ENCODE measurements around the gene LRRC25. TPM values are rescaled to one million over a fixed set of nuclear protein-coding genes. Genes with fewer than 3 reads are reported as not detected.
"Not testable (repeated sequence)": the region's sequence is repeated elsewhere in the genome, so short reads cannot be mapped to it uniquely, and the experiment has no call there.

LRRC25 gene
- polyA plus RNA-seq, 3 donors, result 0.87 to 1.2 (median 0.98) TPM

DNA sequence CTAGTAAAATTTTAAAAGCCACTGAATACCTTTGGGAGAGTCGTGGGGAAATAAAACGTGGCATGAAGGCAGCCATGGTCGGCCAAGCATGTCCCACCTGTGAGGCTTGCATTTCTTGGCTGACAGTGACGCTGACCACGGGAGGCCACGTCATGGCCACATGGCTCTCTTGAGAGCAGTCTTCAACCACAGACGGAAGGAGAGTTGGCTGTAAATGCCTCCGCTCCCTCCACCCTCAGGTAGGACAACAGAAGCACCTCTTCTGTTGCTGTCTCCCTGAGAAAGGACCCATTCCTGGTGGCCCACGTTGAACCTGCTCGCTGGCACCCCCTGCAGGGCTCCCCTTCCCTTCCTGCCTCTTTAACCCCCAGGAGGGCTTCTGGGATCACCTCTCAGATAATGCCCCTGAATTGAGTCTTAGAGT, 10.6 kb upstream of the LRRC25 start:
- DNase-seq, result no peak

DNA sequence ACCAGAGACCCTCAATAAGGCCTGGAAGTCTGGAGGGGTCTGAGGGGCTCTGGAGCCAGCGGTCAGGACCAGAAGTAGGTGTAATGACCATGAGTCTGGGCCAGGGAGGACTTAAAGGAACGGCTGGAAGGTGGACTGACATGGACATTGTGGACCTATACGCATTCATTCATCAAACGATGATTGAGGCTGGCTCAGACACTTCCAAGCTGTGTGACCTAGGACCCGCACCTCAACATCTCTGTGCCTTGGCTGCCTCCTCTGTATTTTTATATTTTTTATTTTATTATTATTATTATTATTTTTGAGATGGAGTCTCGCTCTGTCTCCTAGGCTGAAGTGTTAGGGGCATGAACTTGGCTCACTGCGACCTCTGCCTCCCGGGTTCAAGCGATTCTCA, 9.3 kb upstream of the LRRC25 start:
- no peak for DNase-seq

DNA sequence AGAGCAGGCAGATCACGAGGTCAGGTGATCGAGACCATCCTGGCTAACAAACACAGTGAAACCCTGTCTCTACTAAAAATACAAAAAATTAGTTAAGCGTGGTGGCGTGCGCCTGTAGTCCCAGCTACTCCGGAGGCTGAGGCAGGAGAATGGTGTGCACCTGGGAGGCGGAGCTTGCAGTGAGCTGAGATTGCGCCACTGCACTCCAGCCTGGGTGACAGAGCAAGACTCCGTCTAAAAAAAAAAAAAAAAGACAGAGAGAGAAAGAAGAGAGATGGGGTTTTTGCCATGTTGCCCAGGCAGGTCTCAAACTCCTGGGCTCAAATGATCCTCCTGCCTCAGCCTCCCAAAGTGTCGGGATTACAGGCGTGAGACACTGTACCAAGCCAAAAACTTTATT, 8.3 kb upstream of the LRRC25 start:
- DNase-seq, result not testable (repeated sequence)

DNA sequence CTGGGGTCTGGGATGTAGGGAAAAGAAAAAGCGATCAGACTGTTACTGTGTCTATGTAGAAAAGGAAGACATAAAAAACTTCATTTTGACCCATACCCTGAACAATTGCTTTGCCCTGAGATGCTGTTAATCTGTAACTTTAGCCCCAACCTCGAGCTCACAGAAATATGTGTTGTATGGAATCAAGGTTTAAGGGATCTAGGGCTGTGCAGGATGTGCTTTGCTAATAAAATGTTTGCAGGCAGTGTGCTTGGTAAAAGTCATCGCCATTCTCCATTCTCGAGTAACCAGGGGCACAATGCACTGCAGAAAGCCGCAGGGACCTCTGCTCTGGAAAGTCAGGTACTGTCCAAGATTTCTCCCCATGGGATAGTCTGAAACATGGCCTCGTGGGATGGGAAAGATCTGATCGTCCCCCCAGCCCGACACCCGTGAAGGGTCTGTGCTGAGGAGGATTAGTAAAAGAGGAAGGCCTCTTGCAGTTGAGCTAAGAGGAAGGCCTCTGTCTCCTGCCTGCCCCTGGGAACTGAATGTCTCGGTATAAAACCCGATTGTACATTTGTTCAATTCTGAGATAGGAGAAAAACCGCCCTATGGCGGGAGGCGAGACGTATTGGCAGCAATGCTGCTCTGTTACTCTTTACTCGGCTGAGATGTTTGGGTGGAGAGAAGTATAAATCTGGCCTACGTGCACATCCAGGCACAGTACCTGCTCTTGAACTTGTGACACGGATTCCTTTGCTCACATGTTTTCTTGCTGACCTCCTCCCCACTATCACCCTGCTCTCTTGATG, 5.2 kb upstream of the LRRC25 start:
- DNase-seq, result not testable (repeated sequence)

DNA sequence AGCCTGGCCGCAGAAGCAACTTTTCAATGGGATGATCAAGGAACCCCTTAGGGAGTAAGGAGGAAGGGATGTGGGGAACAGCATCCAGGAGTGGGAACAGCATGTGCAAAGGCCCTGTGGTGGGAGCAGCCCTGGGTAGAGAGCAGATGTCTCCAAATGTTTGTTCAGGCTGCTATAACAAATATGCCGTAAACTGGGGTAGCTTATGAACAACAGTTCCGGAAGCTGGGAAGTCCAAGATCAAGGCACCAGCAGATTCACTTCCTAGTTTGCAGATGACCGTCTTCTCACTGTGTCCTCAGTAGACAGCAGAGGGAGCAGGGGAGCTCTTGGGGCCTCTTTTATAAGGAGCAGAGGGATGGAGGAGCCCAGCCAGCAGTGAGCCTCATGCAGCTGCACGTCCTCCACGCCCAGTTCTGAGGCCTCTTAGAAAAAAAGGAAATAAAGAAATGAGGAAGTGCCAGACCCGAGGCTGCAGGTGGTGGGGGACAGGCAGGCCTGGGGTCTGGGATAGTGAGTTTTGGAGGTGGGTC, 4.2 kb upstream of the LRRC25 start:
- no peak for DNase-seq

DNA sequence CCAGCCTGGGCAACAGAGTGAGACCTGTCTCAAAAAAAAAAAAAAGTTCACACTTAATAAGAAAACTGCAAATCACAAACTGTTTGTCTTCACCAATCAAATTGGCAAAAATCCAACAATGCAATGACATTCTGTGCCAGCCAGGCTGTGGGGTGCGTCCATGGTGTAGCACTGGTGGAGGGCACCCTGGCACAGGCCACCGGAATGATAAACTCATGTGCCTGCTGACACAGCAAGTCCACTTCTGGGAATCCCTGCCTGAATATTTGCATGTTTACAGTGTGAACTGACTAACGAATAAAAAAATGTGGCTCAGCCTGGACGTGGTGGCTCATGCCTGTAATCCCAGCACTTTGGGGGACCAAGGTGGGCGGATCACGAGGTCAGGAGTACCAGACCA, 1.6 kb upstream of the LRRC25 start:
- DNase-seq, result no peak

DNA sequence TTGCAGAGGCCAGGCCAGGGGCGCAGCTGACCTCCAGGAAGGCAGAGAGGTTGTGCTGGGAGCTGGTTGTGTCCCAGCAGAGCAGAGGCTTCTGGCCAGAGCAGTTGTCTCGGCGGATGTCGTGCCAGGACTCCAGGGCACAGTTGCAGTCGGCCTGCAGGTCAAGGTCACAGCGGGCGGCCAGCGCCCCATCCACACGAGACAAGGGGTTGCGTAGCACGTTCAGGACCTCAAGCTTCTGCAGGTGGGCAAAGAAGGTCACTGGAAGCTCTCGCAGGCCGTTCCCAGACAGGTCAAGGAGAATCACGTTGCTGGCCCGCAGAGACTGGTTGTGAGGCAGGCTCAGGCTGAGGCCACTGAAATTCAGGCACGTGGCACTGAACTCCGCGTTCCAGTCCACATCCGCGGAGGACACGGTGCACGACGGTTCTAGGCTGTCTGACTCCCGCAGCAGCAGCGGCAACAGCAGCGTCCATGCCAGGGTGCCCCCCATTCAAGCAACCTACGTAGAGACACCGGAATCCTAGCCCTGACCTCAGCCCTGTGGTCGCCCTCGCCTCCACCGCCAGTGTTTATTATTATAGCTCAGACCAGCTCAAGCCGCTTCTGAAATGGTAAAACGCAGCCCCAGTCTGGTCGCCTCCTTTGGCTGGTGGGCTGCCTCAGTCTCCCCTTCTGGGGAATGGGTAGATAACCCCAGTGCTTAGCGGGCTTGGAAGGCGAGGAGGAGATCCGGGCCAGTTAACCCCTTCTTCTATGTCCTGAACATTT, 766 bp downstream of the LRRC25 start:
- DNase-seq, result no peak

DNA sequence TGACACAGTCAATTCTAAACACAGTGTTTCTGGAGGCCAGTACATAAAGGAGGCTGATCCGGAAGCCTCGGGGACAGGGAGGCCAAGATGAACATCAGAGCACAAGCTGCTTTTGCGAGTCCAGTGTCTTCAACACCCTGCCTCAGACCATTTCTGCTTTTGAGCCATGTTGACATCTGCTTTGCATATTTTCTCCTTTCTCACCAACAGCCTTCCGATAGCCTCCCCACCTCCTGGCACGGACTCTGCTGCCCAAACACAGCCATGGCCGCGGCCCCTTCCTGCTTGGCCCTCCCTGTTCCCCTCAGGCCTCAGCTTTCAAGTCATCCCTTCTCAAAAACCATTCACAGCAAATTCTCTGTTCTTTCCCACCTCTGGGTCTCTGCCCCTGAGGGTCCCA, 3.6 kb downstream of the LRRC25 start:
- no peak for DNase-seq

DNA sequence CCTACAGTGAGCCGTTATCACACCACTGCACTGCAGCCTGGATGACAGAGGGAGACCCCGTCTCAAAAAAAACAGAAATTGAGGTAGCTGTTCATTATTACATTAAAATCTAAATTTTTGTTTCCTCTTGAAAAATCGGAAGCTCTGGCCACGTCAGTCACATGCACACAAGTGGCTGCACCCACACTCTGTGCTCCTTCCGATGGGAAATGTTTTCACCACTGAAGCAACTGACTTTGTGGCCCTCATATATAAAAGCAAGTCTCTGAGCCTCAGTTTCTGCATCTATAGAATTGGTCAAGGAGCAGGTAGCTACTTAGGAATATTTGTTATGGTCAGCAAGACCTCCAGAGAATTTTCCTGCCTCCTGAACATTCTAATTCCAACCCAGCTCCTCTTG, 4.5 kb downstream of the LRRC25 start:
- no peak for DNase-seq

DNA sequence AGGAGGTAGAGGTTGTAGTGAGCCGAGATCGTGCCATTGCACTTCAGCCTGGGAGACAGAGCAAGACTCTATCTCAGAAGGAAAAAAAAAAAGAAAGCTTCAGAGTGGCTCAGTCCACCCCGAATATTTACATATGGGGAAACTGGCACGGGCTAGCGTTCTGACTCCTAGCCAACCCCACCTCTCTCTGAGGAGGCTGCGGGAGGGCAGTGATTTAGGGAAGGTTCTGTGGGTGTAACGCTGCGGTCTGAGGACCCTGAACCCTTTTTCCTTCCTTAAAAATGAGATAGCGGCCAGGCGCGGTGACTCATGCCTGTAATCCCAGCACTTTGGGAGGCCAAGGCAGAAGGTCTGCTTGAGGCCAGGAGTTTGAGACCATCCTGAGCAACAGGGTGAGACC, 5.0 kb downstream of the LRRC25 start:
- no peak for DNase-seq

DNA sequence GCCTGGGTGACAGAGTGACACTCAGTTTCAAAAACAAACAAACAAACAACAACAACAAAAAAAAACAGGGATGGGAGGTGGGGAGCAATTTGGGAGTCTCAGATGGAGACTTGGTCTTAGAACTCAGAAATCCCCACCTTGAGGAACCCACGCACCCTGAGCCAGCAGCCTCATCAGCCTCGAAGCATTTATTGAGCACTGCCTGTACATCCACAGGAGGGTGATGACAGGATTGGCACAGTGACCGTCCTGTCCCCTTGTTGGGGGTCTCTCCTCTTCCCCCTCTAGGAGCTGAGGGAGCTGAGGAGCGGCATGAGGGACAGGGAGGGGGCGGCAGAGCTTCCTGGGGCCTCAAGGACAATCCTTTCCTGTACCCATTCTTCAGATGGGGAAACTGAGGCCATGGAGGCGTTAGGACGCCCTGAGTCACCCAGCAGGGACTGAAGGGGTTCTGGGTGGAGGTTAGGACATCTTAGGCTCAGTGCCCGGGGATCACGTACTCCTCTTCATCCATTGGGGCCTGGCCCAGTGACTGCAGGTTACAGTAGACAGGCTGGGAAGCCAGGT, 5.8 kb downstream of the LRRC25 start:
- no peak for DNase-seq

DNA sequence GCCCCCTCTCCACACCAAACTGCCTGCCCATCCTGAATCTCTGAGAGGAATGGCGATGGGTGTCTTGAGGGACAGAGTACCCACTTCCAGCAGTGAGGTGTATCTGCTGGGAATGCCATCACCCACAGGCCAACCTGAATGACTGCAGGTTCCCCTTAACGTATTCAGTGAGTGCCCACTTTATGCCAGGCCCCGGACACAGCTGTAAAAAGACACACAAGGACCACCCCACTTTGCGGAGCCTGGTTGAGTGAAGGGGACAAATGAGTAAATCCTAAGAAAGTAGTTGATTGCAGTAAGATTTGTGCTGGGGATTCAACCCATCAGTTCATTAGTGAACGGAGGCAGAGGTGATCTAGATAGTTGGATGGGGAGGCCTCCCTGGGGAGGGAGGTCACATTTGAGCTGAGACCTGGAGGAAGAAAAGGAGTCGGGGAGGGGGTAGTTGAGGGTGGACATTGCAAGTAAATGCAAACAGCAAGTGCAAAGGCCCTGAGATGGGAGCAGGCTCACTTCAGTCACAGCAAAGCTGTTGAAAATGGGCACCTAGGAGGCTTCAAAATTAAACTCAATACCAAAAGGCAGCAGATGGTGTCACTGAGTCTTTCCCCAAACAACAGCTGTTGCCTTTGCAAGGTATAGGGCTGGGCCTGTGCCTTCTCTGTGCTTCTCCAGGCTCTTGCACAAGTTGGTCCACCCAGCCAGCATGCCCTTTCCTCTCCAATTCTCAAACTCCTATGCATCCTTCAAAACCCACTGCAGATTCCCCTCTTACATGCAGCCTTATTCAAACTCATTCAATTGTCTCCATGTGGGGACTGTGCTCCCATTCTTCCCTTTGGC, 7.1 kb downstream of the LRRC25 start:
- no peak for DNase-seq

DNA sequence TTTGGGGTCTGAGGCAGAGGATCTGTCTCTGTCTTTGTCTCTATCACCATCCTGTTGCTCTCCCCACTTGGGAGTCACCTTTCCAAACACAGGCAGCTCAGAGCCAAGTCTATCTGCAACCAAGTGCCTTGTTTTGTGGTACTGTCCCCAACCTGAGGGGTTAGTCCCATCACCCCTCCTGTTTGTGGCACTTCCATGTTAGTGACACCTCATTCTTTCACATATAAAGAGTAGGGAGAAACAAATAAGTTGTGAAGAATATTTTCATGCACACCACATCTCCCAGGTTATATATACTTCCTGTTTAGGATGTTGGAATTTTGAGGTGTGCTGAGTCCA, 7.7 kb downstream of the LRRC25 start:
- DNase-seq, result no peak

DNA sequence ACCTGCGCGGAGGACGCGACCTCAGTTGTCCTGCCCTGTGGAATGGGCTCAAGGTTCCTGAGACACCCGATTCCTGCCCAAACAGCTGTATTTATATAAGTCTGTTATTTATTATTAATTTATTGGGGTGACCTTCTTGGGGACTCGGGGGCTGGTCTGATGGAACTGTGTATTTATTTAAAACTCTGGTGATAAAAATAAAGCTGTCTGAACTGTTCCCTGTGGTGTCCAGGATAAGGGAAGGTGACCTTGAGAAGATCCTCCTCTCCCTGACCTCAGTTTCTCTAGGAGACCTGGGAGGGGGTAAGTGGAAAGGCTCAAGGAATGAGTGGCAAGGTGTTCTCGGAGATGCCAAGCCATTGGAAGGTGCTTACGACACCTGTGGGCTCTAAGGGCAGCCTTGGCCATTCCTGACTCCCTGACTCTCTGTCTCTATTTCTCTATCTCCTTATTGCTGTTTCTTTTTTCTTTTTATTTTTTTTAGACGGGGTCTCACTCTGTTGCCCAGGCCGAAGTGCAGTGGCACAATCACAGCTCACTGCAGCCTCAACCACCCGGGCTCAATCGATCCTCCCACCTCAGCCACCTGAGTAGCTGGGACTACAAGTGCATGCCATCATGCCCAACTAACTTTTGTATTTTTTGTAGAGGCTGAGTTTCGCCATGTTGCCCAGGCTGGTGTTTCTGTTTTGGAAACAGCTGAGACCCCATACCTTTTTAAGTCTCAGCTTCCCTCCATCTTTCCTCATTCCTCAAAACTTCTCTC, 8.3 kb downstream of the LRRC25 start:
- no peak for DNase-seq

DNA sequence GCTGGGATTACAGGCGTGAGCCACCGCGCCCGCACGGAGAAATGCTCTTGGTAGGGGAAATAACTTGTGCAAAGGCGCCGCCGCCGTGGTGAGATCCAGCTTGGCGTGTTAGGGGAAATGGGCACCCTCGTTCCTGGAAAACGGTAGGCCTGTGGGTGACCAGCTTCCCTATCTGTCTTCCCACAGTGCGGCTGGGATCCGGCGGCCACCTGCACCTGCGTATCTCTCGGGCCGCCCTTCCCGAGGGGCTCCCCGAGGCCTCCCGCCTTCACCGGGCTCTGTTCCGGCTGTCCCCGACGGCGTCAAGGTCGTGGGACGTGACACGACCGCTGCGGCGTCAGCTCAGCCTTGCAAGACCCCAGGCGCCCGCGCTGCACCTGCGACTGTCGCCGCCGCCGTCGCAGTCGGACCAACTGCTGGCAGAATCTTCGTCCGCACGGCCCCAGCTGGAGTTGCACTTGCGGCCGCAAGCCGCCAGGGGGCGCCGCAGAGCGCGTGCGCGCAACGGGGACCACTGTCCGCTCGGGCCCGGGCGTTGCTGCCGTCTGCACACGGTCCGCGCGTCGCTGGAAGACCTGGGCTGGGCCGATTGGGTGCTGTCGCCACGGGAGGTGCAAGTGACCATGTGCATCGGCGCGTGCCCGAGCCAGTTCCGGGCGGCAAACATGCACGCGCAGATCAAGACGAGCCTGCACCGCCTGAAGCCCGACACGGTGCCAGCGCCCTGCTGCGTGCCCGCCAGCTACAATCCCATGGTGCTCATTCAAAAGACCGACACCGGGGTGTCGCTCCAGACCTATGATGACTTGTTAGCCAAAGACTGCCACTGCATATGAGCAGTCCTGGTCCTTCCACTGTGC, 9.1 kb downstream of the LRRC25 start:
- peak; percentile 85 for DNase-seq

DNA sequence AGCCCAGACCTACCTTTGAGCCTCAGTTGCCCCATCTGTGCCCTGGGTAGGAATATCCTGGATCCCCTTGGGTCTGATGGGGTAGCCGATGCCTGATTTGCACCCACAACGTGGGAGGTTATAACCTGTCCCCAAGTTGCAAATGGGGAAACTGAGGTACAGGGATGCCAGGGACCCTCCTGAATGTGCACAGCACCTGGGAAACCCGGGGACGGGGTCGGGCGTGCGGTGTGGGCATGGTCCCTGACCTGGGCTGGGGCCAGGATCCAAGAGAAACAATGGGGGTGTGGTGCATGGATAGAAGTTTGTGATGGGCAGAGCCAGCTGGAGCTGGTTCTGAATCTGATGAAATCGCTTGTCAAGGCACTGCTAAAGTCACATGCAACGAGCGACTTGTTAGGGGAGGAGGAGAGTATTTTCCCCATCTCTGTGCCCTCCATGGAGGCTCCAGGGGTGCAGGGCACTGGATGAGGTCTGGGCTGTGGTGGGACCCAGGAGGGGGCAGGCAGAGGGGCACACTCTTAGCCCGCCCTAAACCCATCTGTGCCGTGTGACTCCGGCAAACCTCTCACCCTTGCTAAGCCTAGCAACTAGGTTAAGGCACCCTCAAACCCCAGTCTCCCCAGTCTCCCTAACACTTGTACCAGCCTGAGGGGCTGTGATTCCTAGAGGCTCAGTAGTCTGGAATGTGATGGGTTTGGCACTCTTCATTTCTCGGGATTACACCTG, 10.7 kb downstream of the LRRC25 start:
- no peak for DNase-seq

DNA sequence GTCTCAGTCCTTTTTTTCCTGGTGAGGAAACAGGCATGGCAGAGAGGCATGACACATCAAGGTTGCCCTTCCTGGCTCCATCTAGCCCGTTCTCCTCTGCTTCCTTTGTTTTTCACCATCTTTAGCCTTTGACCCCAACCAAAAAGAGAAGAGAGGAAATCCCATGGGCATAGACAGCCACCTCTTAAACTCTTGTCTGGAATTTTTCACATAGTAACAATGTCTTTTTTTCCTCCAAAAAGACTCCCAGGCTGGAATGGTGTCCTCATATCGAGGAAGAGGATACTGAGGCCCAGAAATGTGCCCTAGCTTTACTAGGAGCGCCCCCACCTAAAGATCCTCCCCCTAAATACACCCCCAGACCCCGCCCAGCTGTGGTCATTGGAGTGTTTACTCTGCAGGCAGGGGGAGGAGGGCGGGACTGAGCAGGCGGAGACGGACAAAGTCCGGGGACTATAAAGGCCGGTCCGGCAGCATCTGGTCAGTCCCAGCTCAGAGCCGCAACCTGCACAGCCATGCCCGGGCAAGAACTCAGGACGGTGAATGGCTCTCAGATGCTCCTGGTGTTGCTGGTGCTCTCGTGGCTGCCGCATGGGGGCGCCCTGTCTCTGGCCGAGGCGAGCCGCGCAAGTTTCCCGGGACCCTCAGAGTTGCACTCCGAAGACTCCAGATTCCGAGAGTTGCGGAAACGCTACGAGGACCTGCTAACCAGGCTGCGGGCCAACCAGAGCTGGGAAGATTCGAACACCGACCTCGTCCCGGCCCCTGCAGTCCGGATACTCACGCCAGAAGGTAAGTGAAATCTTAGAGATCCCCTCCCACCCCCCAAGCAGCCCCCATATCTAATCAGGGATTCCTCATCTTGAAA, 11.5 kb downstream of the LRRC25 start, which contains the start of gene GDF15:
GDF15 (plus strand) TSS at position 484 of the 868 bp plus-strand sequence; CDS start at position 516, 32 bp downstream.
- DNase-seq, result no peak

DNA sequence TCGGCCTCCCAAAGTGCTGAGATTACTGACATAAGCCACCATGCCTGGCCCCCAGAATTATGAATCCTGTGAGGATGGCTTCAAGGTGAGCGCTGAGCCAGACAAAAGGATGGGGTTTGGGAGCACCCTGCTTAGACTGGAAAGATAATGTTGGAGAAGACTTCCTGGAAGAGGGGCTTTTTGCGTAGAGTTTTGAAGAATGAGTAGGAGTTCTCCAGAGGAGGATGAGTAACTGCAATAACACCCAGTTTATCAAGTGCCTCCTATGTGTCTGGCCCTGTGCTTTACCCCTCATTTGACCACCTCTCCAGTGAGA, 12.1 kb downstream of the LRRC25 start:
- DNase-seq, result no peak

Measured in renal pelvis (tissue), 4 donors.